GM19025 (cell line): Measurements from ENCODE around the gene MDFIC.
"Not testable (repeated sequence)": the region's sequence is repeated elsewhere in the genome, so short reads cannot be mapped to it uniquely, and the experiment has no call there.

Experiments
- ATAC-seq: cut with Tn5 transposase; IDR thresholded peaks from one replicate; pipeline ENCODE4 v1.9.1; 2021; ENCODE audit warnings: mild to moderate bottlenecking, low read depth, moderate library complexity; ENCODE audit not compliant: unreplicated experiment

MDFIC gene, protein sequence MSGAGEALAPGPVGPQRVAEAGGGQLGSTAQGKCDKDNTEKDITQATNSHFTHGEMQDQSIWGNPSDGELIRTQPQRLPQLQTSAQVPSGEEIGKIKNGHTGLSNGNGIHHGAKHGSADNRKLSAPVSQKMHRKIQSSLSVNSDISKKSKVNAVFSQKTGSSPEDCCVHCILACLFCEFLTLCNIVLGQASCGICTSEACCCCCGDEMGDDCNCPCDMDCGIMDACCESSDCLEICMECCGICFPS

DNA sequence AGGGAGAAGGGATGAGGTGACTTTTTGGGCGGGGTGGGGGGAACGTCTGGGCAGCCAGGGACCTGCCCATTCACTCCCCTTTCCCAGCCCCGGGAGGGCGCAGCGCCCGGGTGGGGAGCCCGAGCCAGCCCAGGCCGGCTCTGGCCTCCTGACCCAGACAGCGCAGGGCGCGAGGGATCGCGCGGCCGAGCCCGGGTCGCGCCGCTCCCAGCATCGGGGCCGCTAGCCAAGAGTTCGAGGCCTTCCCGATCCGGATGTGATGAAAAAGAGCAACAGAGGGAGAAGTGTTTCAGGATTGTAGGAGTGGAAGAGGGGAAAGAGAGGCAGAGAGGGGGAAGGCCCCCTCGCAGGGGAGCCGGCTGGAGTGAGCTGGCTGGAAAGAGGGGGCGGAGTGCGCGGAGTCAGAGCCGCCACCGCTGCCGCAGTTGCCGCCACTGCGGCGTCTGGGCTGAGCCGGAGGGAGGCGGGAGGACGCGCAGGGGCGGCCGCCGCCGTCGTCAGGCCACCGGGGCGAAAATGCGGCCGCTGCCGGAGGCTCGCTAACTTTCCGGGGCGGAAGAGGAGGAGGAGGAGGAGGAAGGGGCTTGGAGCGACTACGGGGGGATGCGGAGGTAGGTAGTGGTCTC, at the start of gene MDFIC:
Gene MDFIC (plus strand): TSS at position 69 of the 626 bp plus-strand sequence. CDS start 940 bp downstream, outside the sequence.
- ATAC-seq, result peak; percentile 40

DNA sequence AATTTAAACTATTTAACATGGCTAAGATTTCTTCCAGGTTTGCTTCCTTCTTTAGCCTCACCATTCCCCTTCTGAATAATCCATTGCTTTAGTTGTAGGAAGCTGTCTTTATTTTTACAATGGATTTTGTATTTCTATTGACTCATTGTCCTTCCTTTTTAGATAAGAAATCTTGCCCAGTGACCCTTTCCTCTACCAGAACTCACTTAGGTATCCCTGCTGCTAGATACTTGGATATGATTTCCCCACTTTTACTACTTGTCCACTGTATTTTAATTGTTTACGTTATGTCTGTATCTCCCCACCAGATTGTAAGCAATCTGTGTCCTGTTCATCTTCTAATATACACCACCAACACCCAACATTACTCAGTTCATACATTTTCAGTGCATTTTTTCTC, 47.7 kb upstream of the MDFIC start:
- ATAC-seq, result no peak

DNA sequence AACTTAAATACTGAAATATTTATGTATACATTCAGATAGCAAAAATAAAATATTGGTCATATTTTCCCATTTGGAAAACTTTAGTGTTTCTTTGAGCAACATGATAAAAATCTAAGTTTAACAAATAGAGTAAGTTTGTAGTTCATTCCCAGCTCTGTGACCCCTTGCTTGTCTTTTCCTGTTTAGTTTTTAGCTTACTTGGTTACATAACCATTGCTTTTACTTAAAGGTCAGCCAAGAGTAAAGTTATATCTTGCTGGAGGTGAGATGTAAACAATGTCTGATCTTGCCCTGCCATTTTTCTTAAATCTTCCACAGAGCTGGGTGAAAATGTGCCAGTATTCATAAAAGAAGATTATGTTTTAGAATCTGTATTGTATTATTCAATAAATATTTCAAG, 46.7 kb upstream of the MDFIC start:
- ATAC-seq, result no peak

DNA sequence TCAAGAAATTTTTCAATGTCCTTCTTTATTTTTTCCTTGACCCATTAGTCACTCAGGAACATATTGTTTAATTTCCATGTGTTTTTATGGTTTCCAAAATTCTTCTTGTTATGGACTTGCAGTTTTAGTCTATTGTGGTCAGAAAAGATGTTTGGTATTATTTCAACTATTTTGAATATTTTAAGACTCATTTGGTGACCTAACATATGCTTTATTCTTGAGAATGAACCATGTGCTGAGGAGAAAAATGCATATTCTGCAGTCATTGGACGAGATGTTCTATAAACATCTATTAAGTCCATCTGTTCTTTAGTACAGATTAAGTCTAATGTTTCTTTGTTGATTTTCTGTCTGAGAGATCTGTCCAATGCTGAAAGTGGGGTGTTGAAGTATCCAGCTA, 42.3 kb upstream of the MDFIC start:
- ATAC-seq, result no peak

DNA sequence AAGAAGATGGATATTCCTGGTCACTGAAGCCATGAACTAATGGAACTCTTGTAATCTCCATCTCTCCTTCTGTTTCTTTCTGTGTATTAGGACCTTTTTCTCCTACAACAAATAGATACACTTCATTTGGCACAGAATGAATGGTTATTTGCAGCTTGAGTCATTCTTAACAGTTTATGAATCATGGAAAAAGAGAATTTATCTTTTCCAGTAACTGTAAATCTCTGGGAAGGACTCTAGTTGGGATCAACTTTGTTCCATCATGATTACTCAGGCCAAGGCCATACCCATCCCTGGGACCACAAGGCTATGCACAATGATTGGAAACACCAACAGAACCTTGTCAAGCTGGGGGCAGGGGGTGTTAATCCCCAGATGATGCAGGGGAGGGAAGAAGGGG, 36.1 kb upstream of the MDFIC start:
- no peak for ATAC-seq

DNA sequence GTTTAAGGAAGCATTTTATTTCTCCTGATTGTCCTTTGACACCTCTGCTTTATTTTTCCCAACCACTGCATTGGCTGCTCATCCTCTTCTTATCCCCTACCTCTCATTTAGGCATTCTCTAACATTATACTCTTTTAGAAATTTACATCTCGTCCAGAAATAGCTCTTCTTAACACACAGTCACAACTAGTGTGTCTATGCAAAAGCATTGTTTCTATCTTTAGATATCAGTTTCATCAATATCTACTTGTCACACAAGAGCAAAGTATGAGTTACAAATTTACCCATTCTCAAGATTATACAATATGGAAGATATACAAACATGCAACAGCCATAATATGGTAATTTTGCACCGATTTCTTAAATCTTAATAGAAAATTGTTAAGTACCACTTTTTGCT, 35.7 kb upstream of the MDFIC start:
- ATAC-seq, result no peak

DNA sequence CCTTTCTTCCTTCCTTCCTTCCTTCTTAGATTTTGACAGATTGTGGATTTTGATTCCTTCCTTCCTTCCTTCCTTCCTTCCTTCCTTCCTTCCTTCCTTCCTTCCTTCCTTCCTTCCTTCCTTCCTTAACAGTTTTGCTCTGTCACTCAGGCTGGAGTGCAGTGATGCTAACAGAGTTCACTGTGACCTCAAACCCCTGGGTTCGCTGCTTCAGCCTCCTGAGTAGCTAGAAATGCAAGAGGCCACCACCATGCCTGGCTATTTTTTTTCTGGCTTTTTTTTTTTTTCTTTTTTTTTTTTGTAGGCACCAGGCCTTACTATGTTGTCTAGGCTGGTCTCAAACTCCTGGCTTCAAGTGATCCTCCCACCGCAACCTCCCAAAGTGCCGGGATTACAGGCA, 32.8 kb upstream of the MDFIC start:
- ATAC-seq, result not testable (repeated sequence)

DNA sequence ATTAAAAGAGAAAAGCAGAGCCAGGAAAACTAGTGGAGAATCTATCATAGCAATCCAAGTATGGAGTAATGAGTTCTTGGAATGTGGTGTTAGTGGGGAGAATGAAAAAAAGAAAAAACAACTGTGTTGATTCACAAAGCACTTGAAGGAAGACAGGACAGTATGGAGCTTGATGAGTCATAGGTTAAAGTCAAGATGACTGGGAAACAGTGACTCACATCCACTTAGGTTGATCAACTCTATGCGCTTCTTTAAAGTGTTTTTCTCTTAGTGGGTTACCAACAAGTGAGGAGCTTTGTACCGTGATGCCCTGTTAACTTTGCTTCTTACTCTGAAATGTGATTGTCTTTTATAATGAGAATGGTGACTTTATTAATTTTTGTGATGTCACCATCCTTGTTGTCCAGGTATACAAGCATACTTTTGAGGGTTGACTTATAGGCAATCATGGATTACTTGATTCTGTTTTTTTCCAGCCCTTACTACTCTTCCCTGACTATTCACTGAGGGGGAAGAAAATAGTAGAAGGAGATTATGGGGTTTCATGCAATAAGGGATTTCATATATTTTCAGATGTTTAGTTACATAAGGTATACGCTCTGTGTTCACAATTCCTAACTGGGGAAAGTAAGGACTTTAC, 32.1 kb upstream of the MDFIC start:
- ATAC-seq, result peak; percentile 78

DNA sequence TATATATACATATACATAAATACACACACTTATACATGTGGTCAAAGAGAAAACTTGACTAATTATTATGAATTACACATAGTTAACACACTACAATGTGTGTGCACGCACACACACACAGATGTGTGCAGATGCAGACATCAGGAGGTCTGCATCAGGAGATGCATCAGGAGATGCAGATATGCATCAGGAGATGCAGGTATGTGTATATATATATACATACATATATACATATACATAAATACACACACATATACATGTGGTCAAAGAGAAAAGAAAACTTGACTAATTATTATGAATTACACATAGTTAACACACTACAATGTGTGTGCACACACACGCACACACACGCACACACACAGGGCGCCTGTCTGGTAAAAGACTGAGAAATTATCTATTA, 31.3 kb upstream of the MDFIC start:
- no peak for ATAC-seq

DNA sequence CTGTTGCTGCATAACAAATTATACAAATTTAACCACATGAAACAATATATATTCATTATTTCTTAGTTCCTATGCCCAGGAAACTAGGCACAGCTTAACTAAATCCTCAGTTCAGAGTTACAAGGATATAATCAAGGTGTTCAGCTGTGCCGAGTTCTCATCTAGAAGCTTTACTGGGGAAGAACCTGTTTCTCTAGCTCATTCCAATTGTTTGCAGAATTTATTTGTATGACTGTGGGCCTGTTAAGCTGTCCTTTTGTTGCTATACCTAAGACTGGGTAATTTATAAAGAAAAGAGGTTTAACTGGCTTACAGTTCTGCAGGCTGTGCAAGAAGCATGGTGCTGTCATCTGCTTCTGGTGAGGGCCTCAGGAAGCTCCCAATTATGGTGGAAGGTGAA, 21.8 kb upstream of the MDFIC start:
- ATAC-seq, result no peak

DNA sequence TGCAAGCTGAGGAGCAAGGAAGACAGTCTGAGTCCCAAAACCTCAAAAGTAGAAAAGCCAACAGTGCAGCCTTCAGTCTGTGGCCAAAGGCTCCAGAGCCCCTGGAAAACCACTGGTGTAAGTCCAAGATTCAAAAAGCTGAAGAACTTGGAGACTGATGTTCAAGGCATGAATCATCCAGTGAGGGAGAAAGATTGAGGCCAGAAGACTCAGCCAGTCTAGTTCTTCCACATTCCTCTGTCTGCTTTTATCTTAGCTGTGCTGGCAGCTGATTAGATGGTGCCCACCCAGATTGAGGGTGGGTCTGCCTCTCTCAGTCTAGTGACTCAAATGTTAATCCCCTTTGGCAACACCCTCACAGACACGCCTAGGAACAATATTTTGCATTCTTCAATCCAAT, 20.1 kb upstream of the MDFIC start:
- no peak for ATAC-seq

DNA sequence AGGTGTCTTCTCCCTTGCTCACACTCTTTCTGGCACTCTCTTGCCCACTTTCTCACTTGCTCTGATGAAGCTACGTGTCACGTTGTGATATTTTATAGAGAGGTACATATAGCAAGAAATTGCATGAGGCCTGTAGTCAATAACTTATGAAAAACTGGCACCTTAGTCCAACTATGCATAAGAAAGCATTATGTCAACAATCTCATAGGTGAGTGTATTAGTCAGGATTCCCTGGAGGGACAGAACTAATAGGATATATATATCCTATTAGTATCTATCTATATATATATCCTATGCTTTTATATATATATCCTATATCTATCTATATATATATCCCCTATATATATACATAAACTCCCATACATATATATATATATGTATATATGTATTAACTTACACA, 18.8 kb upstream of the MDFIC start:
- no peak for ATAC-seq

DNA sequence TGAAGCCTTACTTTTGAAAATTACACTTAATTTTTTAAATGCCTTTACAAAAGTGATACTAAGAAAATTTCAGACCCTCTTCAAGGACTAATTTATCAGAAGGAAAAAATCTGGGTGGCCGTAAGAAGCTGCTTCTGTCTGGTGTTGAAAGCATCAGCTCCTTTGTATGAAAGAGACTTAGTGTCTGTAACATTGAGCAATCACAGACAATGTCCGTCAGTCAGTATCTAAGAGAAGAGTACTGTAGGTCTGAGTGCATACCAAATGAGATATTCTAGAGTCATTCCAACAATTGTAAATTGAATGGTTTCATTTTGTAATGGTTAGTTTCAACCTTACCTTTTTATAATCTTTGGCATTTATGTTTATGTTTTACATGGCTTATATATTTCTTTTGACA, 11.1 kb upstream of the MDFIC start:
- ATAC-seq, result no peak

DNA sequence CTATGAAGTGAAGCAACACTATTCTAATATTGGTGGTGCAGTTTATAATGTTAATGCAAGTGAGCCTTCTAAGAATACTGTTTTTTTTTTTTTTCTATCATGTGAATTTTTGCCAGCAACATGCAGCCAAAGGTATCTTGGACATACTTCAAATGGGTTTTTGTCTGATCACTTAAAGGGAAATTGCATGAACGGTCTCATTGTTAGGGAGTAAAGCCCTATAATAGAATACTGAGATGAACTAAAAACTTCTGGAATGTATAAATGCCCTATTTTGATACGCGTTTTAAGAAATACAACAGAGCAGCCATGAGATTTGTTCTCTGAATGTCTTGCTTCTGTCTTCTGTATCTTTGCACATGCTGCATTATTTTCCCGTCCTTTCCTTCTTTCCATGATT, 10.5 kb upstream of the MDFIC start:
- no peak for ATAC-seq

DNA sequence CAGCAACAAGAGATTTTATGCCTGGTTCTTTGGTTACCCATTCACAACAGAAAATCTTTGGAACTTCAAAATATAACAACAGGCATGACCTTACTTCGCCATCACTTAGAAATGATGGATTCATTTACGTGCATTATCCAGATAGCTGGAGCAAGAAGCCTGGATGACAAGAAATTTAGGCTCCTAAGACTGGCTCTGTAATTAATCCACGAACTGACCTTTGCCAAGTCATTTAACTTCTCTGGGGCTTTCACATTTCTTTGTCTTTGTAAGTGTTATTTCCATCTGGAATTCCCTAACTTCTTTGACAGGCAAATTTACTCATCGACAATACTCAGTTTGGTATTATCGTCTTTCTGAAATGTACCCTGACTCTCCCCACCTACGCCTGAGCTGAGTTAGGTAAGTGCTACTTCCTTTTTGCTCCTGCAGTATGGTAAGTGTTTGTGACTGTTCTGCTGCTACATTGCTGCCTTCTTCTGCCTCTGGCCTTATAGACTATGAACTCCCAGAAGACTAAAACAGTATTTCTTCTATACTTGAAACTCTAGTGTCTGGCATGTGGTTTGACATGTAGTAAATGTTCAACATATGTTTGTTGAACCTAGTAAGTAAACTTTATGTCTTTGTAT, 5.5 kb upstream of the MDFIC start:
- peak; percentile 90 for ATAC-seq

DNA sequence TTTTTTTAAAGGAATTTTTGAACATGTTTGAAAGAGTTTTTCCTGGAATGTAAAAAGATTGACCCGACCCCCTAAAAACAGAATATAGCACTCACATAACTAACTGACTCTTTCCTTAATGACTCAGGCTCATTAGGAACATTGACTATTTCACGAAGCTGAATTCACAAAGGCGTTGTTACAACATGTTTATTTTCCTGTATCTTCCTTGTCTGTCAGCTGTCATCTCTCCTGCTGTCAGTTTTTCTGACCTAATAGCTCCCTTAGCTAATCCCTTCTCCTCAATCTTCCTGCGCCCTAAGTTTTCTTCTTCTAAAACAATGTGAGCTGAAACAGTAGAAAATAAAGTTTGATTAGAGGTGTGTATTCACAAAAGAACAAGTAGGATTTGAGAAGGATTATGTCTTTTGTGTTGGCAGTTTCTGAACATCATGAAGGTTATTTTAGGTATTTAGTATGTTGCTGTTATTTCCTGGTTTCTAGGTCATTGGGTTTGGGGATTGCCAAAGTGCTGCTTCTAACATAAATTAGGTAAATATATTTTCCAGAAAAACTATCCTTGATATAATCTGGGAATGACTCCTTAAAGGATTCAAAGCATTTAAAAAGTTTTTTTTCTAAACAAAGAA, 4.6 kb upstream of the MDFIC start:
- ATAC-seq, result no peak

DNA sequence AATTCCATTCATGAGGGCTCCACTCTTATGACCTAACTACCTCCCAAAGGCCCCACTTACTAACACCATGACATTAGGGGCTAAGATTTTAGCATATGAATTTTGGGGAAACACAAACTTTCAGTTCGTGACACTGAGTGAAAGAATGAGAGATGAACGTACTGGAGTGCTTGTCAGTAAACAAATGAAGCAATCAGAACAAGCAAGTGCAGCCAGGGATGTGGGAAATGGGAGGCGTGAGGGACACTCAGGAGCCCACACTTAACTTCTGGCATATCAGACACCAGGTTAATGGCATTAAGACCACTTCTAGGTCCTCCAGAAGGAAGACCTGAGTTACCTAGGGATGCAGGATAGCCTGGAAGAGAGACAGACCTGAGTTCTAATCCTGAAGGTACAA, 2.3 kb upstream of the MDFIC start:
- ATAC-seq, result no peak

DNA sequence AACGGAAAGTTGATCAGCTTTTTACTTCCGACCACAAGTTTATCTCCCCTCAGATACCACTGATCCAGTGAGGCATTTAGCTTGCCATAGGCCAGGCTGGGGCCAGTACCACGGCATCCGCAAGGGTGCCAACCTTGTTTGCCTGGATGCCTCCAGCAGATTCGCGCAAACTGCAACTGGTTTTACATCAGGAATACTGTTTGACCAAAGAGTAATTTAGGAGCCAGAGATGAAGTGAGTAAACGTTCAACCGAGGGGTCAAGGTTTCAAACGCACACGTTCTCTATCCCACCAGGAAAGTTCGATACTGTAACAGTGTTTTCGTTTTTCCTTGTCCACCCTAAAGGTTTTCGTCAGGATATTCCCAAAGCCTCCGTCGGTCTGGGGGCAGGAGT, 266 bp upstream of the MDFIC start:
- ATAC-seq, result no peak

DNA sequence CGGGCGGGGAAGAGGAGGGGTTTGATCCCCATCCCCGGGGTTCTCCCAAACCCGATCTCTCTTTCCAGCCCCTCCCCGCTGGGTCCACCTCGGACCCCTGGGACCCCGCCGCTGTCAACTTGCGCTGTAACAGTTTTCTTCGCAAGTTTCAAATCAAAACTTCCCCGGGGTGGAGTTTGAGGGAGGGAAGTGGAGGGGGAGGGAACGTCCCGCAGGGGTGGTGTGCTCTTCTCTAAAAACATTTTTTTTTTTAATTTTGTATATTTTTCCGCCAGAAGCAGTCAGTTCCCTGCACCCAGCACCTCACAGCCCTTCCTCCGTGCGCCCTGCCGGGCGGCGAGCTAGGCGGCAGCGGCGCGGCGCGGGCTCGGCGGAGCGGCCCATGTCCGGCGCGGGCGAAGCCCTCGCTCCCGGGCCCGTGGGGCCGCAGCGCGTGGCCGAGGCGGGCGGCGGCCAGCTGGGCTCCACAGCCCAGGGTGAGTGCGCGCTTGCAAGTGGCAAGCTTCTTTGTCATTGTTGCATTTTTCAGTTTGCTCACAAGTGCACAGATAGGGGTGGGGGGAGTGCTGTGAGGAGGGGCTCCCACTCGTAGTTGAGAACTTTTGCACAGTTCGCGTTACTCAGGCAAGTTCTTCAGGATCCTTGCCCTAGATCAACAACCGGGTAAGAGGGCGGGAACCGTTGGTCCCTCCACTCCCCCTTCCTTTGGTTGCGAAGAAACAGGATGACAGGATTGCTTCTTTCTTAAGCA, 933 bp downstream of the MDFIC start:
- peak; percentile 28 for ATAC-seq

DNA sequence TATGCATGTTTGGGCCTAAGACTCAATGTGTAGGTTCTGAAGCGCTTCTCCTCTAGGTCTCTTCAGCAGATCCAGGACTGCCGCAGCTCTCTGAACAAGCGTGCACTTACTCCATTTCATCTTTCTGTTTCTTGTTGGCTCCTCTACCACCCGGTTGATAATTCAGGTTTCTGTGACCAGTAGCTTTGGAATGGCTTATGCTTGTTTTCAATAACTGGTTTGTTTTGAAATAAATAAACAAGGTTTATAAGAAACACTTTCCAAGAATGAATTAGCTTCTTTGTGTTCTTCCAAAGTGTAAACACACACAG, 1.5 kb downstream of the MDFIC start:
- no peak for ATAC-seq
